SK-N-SH treated with all-trans-retinoic acid at 6 μM for 48 hours (cell line): ENCODE results near the gene RNF40.

Source experiments
- ARNTL ChIP-seq: fragments of 450-650 bp; formaldehyde crosslinking; IDR thresholded peaks from 2 replicates; pipeline ENCODE4 v1.5.0; 2020; ENCODE audit warnings: low read depth, mild to moderate bottlenecking, moderate library complexity, borderline replicate concordance
- CSRNP3 ChIP-seq: fragments of 250-450 bp; sonication (Bioruptor Pico); IDR thresholded peaks from 2 replicates; pipeline ENCODE4 v1.5.1; 2021; ENCODE audit warnings: mild to moderate bottlenecking, moderate library complexity
- ESRRG ChIP-seq: fragments of 250-450 bp; sonication (Bioruptor Pico); IDR thresholded peaks from 2 replicates; pipeline ENCODE4 v1.6.1; 2021; ENCODE audit warnings: mild to moderate bottlenecking
- ISL1 ChIP-seq: fragments of 250-450 bp; sonication (Bioruptor Pico); IDR thresholded peaks from 2 replicates; pipeline ENCODE4 v2.1.2; 2022; ENCODE audit warnings: mild to moderate bottlenecking, moderate library complexity
- OSR1 ChIP-seq: fragments of 250-450 bp; sonication (Bioruptor Pico); IDR thresholded peaks from 2 replicates; pipeline ENCODE4 v1.8.0; 2022; ENCODE audit warnings: moderate library complexity, mild to moderate bottlenecking, inconsistent platforms
- PATZ1 ChIP-seq: fragments of 250-450 bp; sonication (Bioruptor Pico); IDR thresholded peaks from 2 replicates; pipeline ENCODE4 v1.8.0; 2020; ENCODE audit warnings: mild to moderate bottlenecking, moderate library complexity, borderline replicate concordance
- PPARA ChIP-seq: fragments of 250-450 bp; sonication (Bioruptor Pico); IDR thresholded peaks from 2 replicates; pipeline ENCODE4 v1.5.0; 2020; ENCODE audit warnings: mild to moderate bottlenecking, borderline replicate concordance
- SNAI2 ChIP-seq: fragments of 250-450 bp; sonication (Bioruptor Pico); IDR thresholded peaks from 2 replicates; pipeline ENCODE4 v1.5.0; 2020; ENCODE audit warnings: mild to moderate bottlenecking, moderate library complexity
- ZFP3 ChIP-seq: fragments of 250-450 bp; sonication (Bioruptor Pico); IDR thresholded peaks from 2 replicates; pipeline ENCODE4 v1.5.0; 2020; ENCODE audit warnings: mild to moderate bottlenecking, moderate library complexity
- ZFP30 ChIP-seq: fragments of 450-650 bp; formaldehyde crosslinking; IDR thresholded peaks from 2 replicates; pipeline ENCODE4 v1.5.0; 2022; ENCODE audit warnings: mild to moderate bottlenecking, moderate library complexity
- ZNF8 ChIP-seq: fragments of 450-650 bp; formaldehyde crosslinking; IDR thresholded peaks from 2 replicates; pipeline ENCODE4 v1.5.0; 2020; ENCODE audit warnings: mild to moderate bottlenecking, moderate library complexity

- TF ChIP-seq ESRRG (CRISPR knock-in tag) (no peak), ARNTL (no peak), ZFP3 (CRISPR knock-in tag) (no peak), PATZ1 (no peak), PPARA (CRISPR knock-in tag) (no peak), SNAI2 (CRISPR knock-in tag) (no peak), ISL1 (no peak), ZNF8 (no peak), ZFP30 (CRISPR knock-in tag) (no peak), CSRNP3 (CRISPR knock-in tag) (no peak), OSR1 (CRISPR knock-in tag) (no peak)
Measured at GRCh38 chr16:30793508-30794069, 31.5 kb downstream of the RNF40 start.
